GM19463 (cell line): ENCODE results near the gene SCAI.
"Not testable (repeated sequence)": the region's sequence is repeated elsewhere in the genome, so short reads cannot be mapped to it uniquely, and the experiment has no call there.

ENCODE experiments used
- ATAC-seq: cut with Tn5 transposase; IDR thresholded peaks from one replicate; pipeline ENCODE4 v1.9.1; 2021; ENCODE audit warnings: mild to moderate bottlenecking, moderate library complexity; ENCODE audit not compliant: unreplicated experiment

Gene SCAI

DNA sequence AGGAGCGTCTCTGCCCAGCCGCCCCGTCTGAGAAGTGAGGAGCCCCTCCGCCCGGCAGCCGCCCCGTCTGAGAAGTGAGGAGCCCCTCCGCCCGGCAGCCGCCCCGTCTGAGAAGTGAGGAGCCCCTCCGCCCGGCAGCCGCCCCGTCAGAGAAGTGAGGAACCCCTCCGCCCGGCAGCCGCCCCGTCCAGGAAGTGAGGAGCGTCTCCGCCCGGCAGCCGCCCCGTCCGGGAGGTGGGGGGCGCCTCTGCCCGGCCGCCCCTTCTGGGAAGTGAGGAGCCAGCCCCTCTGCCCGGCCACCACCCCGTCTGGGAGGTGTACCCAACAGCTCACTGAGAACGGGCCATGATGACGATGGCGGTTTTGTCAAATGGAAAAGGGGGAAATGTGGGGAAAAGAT lies 34.8 kb downstream of the SCAI start:
- ATAC-seq: not testable (repeated sequence)

DNA sequence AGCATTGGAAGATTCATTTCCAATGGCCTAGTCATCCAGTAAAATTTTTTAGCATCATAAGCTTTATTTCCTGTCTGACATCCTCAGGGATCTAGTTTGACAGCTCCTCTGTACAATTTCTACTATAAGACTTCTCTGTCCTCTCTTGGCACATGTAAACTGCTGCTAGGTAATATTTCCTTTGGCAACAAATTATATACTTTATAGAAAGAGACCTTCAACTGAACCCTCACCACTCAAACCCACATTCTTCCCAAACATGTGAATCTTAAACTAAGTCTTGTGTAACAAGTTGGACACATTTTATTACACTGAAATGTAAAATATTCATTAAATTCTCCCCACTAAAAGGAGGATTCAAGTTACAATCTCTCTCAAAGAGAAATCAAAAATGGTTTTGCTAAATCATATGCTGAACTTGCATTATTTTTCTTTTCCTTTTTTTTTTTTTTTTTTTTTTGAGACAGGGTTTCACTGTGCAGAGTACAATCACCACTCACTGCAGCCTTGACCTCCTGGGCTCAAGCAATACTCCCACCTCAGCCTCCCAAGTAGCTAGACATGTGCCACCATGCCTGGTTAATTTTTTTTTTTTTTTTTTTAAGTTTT lies 36.9 kb downstream of the SCAI start:
- no peak for ATAC-seq

DNA sequence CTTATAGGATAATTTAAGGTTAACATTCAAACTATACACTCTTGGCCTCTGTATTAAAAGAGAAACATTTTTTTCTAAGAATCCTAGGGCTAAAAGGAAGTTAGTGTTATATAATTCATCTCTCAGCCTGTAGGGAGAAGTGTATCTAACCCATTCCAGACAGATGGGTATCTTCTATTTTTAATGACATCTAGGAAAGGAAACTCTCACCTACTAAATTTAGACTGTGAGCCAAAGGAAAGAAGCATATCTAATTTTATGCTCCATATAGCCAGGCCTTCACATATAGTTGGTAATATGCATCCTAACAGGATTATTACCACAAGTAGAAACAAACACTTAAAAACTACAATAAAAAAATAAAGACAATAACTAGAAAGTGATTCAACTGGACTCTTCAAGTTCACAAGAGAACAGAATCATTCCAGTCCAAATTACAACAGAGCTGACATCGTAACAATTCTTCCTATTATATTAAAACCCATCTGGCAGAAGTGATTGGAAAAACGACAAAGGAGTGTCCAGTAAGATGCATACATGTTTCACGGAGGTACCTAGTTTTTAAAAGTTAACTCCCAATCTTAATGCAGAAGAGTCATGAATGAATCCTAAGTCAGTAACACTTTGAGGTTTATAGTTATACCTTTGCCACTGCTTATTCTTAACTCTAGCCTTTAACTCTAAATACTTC lies 39.4 kb downstream of the SCAI start:
- no peak for ATAC-seq

DNA sequence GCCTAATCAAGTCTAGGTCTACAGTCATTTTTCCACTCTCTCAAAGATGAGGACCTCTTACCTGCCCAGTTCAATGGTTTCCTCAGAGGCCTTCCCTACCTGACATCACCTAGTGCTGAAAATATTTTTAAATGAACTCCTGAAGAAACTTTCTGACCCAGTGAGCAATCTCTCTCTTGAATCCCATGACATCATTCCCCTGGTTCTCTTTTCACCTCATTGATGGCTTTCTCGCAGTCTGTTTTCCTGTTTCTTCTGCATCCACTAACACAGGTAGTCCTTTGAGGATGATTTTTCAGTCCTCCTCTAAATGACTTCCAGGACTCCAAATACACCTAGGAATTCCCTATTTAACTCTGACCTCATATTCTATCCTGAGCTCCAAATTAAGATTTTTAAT lies 40.3 kb downstream of the SCAI start:
- no peak for ATAC-seq

DNA sequence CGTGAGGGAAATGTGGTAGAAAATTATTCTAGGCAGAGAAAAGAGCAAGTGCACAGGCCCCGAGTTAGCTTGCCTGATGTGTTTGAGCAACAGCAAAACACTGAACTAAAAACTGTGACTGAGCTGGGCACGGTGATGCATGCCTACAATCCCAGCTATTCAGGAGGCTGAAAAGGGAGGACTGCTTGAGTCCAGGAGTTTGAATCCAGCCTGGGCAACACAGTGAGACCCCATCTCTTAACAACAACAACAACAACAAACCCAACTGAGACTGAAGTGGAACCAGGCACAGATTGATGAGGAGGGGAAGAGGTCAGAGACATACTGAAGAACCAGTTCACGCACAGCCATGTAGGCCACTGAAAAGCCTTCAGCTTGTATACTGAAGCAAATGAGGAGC lies 42.5 kb downstream of the SCAI start:
- ATAC-seq: no peak

DNA sequence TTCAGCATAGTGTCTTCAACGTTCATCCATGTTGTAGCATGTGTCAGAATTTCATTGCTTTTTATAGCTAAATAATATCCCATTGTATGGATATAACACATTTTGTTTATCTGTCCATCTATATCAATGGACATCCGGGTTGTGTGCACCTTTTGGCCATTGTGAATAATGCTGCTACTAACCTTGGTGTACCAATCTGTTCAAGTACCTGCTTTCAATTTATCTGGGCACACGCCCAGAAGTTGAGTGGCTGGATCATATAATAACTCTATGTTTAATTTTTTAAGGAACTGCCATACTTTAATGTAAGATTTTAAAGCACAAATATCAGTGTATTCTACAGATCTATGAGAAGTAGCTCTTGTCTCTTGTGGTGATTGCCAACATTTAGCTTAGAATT lies 43.5 kb downstream of the SCAI start:
- no peak for ATAC-seq

DNA sequence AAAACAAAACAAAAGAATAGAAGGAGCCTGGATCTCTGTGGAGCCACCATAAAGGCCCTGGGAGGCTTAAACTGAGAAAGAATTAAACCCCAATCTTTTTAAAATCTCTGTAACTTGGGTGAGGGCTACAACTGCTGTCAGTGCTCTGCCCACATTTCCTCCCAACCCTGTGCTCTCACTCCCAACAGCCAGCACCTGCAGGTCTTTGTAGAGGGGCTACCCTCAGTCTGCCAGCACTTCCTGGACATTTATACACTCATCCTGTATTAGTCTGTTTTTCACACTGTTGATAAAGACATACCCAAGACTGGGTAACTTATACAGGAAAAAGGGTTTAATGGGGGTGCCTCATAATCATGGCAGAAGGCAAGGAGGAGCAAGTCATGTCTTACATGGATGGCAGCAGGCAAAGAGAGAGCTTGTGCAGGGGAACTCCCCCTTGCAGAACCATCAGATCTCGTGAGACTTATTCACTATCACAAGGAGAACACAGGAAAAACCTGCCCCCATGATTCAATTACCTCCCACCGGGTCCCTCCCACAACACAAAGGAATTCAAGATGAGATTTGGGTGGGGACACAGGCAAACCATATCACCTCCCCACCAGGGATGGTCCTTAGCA lies 47.4 kb downstream of the SCAI start:
- no peak for ATAC-seq

DNA sequence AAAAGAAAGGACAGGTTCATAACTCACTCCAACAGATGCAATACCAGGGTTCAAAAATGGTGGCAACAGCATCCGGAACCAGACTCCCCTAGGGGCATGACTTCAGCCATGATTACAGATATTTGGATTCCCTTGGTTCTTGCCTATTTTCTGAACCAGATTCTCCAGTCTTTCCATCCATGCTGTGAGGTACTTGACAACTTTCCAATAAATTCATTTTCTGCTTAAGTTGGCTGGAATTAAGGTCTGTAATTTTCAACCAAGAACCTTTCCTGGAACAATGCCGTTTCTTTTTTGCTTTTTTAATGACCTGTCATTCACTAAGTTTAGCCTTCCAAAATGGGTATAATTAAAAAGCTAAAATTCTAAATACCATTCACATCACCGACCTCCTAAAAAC lies 52.2 kb downstream of the SCAI start:
- no peak for ATAC-seq

DNA sequence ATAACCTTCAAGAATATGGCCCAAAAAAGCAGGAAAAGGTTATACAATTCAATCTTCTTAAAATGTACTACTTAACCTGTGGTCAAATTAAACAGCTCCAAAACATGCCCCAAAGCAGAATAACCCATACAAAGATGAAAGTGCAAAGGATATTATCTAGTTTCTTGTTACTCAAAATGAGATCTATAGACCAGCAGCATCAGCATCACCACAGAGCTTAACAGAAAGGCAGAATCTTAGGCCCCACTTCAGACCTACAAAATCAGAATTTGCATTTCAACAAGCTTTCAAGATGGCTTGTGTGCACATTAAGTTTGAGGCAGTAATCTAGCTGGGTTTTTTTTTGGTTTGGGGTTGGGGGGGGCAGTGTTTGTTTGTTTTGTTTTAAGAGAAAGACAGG lies 54.0 kb downstream of the SCAI start:
- no peak for ATAC-seq

DNA sequence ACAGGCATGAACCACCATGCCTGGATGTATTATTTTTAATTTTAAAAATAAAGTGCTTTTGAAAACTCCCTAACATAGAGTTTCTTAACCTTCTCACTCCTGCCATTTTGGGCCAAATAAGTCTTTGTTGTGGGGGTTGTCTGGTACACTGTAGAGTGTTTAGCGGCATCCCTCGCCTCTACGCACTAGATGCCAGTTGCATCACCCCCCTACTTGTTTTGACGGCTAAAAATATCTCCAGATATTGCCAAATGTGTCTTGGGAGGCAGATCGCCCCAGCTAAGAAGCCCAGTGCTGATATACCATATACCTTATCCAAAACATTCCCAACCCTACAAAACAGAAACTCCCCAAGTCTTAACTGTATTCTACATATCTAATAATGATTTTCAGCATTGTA lies 54.6 kb downstream of the SCAI start:
- ATAC-seq: no peak

DNA sequence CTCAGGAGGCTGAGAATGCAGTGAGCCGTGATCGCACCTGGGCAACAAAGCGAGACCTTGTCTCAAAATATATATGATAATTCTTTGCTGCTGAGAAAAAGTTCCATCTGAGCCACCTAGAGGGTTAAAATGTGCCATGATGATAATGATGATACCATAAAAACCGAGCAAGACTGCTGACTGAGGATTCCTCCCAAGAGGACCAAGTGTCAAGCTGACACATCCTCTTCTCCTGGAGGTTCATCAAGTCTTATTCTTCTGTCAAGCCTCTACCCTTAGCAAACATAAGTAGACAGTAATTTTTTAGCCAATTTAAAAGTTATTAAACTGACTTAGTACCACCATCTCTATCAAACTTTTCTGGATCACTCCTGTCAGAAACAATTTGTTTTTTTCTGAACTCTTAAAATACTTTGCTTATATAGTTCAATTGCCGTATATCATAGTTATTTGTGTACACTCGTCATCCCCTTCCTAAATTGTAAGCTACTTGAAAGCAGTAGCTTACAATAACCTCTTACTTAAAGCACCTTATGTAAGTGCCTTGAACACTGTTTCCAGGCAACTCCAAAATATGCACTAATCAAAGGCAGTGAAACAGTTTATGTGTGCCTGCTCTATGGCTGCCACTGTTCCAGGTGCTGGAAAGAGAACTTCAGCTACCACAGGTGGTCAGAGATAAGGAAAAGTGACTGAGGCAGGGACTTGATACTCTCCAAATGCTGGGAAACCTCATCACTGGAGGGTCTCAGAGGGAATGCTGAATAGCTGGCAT lies 57.4 kb downstream of the SCAI start:
- ATAC-seq: no peak

DNA sequence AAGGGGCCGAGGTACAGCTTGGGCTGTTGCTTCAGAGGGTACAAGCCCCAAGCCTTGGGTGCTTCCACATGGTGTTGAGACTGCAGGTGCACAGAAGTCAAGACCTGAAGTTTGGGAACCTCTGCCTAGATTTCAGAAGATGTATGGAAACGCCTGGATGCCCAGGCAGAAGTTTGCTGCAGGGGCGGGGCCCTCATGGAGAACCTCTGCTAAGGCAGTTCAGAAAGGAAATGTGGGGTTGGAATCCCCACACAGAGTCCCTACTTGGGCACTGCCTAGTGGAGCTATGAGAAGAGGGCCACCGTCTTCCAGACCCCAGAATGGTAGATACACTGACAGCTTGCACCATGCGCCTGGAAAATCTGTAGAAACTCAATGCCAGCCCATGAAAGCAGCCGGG lies 61.1 kb downstream of the SCAI start:
- ATAC-seq: not testable (repeated sequence)

DNA sequence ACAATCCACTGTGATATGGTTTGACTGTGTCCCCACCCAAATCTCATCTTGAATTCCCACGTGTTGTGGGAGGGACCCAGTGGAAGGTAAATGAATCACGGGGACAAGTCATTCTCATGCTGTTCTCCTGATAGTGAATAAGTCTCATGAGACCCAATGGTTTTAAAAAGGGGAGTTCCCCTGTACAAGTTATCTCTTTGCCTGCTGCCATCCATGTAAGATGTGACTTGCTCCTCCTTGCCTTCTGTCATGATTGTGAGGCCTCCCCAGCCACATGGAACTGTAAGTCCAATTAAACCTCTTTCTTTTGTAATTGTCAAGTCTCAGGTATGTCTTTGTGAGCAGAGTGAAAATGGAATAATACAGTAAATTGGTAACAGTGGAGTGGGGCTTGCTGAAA lies 62.5 kb downstream of the SCAI start:
- not testable (repeated sequence) for ATAC-seq

DNA sequence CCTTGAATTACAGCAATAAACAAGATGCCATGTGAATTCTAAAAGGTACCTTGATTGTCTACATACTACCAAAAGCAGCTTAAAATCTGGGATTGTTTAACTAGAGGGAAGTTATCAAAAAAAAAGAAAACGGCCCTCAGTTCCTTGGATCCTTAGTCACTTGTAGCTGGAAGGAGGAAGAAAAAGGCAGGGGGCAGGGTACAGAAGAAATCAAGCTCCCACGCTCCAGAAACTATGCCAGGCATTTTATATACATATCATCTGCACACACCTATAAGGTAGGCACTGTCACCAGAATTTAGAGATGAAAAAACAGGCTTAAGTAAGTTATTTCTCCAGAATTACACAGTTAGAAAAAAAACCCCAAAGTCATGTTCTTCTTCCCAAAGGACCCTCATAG lies 63.4 kb downstream of the SCAI start:
- ATAC-seq: no peak

DNA sequence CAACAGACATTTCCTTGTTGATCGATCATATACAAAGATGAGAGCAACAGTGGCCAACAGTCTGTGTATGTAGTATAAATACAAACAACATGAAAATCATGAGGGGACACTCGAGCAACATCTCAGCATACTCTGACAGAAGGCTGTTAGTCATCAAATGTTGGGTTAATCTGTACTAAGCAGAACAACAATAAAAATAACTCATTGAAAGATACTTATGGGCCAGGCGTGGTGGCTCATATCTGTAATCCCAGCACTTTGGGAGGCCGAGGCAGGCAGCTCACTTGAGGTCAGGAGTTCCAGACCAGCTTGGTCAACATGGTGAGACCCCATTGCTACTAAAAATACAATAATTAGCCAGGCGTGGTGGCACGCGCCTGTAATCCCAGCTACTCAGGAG lies 67.3 kb downstream of the SCAI start:
- ATAC-seq: no peak

DNA sequence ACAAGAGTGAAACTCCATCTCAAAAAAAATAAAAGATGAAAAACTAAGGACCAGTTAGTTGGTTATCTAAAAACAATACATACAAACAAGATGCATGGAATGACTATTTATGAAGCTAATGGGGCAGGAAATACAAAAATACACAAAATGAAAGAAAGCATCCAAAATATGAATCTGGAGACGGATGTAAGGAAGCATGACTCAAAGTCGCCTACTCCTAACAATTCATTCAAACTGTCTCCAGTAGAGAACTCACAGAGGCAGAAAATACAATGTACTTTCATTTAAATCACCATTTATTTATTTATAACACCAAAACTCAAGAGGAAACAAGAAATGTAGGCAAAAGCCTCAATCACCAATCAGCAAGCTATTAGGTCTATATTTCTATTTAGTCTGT lies 68.4 kb downstream of the SCAI start:
- no peak for ATAC-seq

DNA sequence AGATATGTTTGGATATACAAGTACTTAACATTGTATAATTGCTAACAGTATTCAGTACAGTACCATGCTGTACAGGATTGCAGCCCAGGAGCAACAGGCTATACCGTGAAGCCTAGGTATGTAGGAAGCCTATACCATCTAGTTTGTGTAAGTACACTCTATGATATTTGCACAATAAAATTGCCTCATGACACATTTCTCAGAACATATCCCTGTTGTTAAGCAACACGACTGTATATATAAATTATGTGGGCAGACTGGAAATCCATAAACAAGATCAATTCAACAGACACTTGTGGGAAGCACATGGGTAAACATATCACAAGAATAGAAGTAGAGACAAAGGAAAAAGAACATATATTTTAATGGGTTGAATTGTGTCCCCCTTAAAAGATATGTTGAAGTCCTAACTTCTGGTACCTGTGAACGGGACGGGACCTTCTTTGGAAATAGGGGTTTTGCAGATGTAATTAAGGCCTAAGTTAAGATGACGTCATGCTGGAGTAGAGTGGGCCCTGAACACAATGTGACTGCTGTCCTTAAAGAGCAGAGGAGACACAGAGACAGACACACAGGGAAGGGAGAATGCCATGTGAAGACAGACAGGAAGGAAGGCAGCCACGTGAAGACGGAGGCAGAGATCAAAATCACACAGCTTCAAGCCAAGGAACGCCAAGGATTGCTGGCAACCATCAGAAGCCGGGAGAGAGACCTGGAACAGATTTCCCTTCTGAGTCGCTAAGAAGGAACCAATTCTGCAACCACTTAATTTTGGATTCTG lies 76.3 kb downstream of the SCAI start:
- no peak for ATAC-seq

DNA sequence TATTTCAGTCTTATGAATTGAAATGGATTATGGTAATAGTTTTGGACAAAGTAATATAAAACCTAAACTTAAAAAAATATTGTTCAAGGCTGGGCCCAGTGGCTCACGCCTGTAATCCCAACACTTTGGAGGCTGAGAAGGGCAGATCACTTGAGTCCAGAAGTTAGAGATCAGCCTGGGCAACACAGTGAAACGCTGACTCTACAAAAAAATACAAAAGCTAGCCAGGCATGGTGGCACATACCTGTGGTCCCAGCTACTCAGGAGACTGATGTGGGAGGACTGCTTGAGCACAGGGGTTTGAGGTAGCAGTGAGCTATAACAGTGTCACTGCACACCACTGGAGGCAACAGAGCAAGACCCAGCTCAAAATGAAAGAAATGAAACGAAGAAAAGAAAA lies 81.9 kb downstream of the SCAI start:
- ATAC-seq: no peak

DNA sequence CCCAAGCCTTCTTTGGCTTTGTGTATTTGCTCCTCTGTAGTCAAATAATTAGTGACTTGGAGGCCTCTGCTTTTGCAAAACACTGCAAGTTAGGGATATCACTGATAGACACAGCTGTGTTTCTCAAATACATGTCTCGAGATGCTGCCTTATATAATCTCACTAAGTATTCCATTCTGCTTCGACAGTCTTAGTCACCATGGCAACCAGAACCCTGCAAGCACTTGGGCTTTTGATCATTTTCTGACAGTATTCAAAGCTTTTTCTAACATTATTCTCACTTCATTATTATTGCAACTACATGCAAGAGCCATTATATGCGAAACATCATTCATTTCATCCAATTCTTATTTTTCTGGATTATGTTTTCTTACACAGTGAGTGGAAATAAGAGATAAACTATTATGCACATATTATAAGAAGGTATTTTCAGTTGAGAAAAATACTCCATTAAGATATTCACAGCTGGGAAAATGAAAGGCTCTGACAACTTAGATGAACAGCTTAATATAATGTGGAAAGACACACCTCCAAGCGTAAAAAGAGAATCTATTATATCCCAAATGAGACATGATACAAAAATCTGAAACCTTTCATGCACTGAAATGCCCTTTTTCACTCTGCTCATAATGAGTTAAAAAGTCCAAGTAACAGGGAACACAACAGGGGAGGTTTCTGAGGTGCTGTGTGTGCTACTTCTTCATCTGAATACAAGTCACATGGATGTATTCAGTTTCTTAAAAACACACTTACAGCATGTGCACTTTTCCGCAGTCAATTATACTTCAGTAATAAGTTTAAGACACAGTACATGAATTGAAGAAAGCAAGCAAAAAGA lies 93.9 kb downstream of the SCAI start:
- no peak for ATAC-seq

DNA sequence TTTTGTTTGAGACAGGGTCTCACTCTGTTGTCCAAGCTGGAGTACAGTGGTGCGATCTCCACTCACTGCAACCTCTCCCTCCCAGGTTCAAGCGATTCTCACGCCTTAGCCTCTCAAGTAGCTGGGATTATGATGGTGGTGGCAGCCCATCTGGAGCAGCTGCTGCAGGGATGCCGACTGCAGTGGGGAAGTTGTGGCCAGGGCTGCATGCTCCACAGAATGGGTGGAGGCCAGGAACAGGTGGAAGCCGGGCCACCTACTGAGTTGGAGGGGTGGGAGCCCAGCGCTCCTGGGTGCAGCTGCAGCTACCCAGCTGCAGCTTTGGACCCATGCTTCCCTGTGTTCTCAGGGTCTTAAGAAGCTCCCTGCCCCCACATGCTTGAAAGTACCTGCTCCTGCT lies 99.7 kb downstream of the SCAI start:
- no peak for ATAC-seq
